GM18861 (cell line): ENCODE results near the gene RAB34.
"Not testable (repeated sequence)": the region's sequence is repeated elsewhere in the genome, so short reads cannot be mapped to it uniquely, and the experiment has no call there.

Experiments used
- ATAC-seq: cut with Tn5 transposase; IDR thresholded peaks from one replicate; pipeline ENCODE4 v1.9.1; 2021; ENCODE audit not compliant: unreplicated experiment

Gene RAB34

GRCh38 chr17:28746611-28747050, 29.0 kb upstream of the RAB34 start:
- ATAC-seq = no peak

GRCh38 chr17:28745786-28746411, 28.2 kb upstream of the RAB34 start:
- no peak for ATAC-seq

DNA sequence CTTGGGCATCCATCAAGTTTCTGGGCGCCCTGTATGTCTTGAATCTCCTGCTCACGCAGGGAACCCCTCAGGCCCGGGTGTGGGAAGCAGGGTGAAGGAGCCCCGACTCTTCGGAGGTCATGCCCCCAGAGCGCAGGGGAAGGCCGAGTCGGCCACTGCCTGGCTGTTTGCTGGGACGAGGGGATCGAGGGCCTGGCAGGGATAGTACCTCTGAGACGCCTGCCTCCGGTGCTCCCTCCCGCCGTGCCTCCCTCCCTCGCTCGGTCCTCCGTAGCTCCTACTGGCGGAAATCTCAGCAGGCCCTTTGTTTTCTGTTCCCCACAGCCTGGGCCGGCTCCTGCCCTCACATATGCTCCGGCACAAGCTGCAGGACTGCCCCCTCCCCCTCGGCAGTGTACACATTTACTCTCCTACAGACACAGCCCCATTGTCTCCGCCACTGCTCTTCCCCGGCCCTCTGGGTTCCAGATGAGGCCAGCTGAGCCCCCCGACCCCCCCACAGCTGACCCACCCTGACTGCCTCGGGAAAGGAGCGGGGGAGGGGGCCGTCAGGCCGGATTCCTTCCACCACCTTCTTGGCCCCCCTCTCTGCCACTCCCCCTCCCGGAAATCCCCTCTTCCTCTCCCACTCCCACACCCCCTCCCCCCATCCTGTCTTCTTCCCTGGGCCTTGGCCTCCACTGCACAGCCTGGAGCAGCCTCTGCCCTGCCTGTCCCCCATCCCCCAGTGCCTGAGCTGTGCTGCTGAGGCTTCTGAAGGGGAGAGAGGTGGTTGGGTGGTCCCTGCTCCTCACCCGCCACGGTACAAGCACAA, 27.5 kb upstream of the RAB34 start:
- no peak for ATAC-seq

GRCh38 chr17:28744104-28744971, 26.7 kb upstream of the RAB34 start:
- ATAC-seq = peak; percentile 9

DNA sequence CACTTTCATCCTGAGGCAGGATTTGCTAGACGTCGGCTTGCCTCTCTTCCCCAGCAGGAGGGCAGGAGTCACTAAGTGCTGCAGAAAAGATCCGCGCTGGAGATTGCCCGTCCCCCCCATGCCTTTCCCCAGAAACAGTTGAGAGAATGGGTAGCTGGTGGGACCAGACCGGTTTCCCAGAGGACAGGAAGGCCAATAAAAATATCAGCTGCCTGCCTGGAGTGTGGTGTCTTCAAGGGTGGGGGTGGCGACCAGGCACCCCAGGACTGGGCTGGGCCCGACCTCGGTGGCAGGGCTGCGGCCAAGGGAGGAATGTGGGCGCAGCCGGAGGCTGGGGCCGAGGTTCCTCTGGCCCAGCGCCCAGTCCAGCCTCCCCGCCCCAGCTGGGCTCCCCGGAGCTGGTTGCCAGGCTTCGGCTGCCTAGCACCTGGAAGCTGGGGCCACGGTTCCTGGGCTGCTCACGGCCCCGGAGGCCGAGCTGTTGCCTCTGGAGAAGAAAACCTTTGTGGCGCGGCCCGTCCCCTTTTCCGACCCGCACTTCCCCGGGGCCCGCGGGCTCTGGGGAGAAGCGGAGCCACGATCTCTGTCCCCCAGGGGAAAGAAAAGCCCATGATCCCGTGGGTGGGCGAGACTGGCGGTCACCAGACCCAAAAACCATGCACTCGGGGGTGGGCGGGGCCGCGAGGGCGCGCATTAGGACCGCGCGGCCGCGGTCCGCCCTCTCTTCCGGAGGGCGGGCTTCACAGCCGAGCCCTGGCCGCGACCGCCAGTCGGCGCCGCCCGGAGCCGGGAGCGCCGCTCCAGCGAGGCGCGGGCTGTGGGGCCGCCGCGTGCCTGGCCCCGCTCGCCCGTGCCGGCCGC, 25.8 kb upstream of the RAB34 start, which contains the start of gene TRAF4:
TSS of gene TRAF4 (plus strand) at position 769 of the 861 bp plus-strand sequence. CDS start 102 bp downstream, outside the sequence.
- ATAC-seq = peak; percentile 41

- no peak for ATAC-seq
These were observed 24.0 kb upstream of the RAB34 start for GRCh38 chr17:28741358-28742349.

DNA sequence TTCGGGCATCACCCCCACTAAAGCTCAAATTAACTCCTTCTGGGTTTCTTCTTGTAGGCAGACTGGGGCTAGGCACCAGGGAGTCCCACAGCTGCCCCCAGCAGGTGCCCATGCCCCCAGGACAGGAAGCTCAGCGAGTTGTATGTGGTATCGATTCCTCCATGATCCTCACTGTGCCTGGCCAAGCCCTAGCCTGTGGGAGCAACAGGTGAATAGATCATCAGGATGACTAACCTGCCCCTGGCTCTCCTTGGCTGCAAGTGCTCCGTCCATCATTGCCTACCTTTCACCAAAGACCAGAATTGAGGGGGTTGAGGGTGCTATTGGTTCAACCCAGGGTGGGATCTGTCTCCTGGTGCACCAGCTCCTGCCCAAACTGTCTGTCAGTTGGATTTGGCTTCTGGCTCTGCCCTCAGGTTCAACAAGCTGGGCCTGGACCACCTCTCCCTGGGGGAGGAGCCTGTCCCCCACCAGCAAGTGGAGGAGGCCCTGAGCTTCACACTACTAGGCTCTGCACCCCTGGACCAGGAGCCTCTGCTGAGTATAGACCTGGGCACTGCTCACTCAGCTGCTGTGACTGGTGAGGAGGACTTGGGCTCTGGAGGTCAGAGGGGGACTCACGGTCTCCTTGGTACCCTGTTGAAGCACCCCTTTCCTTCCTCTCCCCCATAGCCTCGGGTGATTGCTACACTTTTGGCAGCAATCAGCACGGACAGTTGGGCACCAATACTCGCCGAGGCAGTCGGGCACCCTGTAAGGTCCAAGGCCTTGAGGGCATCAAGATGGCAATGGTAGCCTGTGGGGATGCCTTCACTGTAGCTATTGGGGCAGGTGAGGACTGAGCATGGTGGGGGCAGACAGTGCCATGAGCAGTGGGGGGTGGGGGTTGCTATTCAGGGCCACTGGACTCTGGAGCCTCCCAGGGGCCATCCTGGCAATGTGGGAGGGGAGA, 23.0 kb upstream of the RAB34 start:
- ATAC-seq = no peak

DNA sequence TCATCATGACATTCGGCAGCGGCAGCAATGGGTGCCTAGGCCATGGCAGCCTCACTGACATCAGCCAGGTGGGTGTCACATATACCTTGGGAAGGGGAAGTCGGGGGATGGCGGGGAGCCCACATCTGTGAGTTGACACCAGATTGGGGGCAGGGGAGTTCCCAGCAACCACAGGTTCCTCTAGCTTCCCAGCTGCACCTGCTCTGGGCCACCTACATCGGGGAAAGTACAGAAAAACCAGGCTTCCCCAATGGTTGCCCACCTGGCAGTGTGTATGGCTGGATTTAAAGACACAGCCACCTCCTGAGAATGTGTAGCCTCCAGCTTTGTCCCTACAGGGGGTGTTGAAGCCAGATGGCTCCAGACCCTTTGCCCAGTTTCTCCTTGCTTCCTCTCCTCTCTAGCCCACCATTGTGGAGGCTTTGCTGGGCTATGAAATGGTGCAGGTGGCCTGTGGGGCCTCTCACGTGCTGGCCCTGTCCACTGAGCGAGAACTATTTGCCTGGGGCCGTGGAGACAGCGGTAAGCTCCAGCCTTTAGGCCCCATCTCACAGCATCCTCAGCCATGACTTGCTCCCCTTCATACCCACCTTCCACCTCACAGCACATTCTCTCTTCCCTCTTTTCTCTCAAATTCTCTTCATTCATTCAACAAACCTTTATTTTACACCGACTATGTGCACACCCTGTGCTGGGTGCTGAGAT, 21.2 kb upstream of the RAB34 start:
- ATAC-seq = peak; percentile 34

- peak; percentile 51 for ATAC-seq
These were observed 20.4 kb upstream of the RAB34 start for GRCh38 chr17:28737770-28738679.

DNA sequence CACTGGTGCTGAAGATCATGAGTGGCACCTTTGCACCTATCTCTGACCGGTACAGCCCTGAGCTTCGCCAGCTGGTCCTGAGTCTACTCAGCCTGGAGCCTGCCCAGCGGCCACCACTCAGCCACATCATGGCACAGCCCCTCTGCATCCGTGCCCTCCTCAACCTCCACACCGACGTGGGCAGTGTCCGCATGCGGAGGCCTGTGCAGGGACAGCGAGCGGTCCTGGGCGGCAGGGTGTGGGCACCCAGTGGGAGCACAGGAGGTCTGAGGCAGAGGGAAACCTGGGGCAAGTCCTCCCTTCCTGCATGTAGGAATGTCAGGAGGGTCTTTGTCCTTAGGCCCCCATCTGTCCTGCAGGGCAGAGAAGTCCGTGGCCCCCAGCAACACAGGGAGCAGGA, 19.6 kb upstream of the RAB34 start:
- ATAC-seq = no peak

GRCh38 chr17:28735913-28736769, 18.5 kb upstream of the RAB34 start:
- not testable (repeated sequence) for ATAC-seq

GRCh38 chr17:28735242-28735722, 17.6 kb upstream of the RAB34 start:
- ATAC-seq = no peak

DNA sequence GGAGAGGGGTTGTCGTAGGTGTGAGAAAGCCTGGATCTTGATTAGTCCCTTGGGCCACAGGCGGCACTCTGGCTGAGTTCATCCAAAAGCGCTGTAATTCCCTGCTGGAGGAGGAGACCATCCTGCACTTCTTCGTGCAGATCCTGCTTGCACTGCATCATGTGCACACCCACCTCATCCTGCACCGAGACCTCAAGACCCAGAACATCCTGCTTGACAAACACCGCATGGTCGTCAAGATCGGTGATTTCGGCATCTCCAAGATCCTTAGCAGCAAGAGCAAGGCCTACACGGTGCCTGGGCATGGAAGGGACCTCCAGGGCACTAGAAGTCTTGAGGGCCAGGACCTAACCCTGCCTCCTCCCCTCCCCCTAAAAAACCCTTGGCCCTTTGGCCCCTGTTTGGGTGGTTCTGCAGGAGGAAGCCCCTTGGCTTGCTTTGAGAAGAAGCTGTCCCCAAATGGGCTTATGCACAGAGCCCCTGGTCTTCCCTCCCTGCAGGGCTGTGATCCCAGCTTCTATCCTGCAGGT, 17.1 kb upstream of the RAB34 start:
- no peak for ATAC-seq

DNA sequence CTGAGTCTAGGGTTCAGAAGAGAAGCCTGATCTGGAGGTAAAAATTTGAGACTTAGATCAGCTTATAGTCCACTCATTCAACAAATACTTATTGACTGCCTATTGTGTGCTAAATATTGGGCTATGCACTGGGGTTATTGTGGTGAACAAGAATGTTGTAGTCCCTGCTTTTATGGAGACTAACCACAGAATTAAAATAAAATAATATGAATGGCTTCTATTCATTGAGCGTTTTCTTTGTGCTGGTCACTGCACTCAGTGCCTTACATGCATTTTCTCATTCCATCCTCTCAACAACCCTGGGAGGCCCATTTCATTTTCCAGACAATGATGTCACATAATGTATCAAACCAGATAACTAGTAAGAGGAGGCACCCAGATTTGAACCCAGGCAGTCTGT, 15.7 kb upstream of the RAB34 start:
- ATAC-seq = no peak

DNA sequence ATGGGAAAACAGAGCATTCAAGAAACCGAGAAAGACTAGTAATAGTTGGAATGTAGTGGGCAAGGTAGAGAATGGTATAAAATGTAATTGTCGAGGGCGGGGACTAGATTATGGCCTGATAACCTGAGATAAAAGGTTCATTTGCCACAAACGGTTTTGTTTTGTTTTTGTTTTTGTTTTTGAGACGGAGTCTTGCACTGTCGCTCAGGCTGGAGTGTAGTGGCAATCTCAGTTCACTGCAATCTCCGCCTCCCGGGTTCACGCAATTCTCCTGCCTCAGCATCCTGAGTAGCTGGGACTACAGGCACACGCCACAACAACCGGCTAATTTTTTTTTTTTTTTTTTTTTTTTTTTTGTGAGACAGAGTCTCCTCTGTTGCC, 12.3 kb upstream of the RAB34 start:
- no peak for ATAC-seq
